ENCODE measurements around the gene FBXO21. TPM values are rescaled to one million over a fixed set of nuclear protein-coding genes. Genes with fewer than 3 reads are reported as not detected.
A peak's percentile ranks its signal among the peaks of the same experiment; 100 is the strongest.
"Not testable (repeated sequence)": the region's sequence is repeated elsewhere in the genome, so short reads cannot be mapped to it uniquely, and the experiment has no call there.

The FBXO21 gene
- total RNA-seq, 1 experiment from 2014 or later, result 60.6 TPM

DNA sequence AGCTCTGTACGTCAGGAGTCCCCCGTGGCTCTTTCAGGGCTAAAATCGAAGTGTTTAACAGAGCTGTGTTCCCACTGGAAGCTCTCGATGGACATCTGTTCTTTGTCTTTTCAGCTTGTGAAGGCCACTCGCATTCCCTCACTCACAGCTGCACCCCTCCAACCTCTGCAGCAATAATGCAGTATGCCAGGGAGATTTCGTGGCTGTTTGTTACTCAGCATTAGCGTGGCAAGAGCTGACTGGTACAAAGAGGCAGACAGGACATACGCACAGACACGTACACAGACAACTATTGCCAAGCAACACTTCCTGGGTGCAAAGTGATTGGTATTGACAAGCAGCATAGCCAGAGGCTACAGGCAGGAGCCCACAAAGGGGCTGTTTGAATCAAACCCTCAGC lies 11.8 kb upstream of the FBXO21 start:
- DNase-seq (ENCODE audit: low read depth), result no peak

DNA sequence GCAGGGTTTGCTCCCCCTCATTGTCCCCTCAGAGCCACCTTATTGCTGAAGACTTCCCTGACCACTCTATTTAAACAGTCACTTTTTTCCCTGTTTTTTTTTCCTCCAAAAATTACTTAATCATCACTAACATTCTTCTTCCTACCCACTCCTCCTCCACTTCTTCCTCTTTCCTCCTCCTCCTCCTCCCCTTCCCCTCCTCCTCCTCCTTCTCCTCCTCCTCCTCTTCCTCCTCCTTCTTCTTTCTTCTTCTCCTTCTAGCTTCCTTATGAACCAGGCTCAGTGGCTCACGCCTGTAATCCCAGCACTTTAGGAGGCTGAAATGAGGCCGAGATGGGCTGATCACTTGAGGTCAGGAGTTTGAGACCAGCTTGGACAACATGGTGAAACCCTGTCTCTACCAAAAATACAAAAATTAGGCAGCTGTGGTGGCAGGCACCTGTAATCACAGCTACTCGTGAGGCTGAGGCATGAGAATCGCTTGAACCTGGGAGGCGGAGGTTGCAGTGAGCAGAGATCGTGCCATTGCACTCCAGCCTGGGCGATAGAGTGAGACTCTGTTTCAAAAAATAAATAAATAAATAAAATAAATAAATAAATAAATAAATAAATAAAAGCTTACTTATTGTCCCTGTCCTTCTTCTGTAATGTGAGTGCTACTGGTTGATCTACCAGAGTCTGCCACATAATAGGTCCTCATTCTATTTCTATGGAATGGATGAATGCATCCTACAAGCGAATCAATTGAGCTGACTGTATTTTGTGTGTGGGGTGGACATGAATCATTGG lies 9.9 kb upstream of the FBXO21 start:
- not testable (repeated sequence) for DNase-seq (ENCODE audit: low read depth)

GRCh38 chr12:117196334-117196733 lies 6.1 kb upstream of the FBXO21 start:
- not testable (repeated sequence) for DNase-seq (ENCODE audit: low read depth)

- DNase-seq (ENCODE audit: low read depth), result peak; percentile 33
These were observed 4.8 kb upstream of the FBXO21 start for GRCh38 chr12:117195027-117195426.

- no peak for DNase-seq (ENCODE audit: low read depth)
These were observed 3.6 kb upstream of the FBXO21 start for GRCh38 chr12:117193903-117194302.

- DNase-seq (ENCODE audit: low read depth), result not testable (repeated sequence)
These were observed 2.3 kb upstream of the FBXO21 start for GRCh38 chr12:117192581-117192980.

DNA sequence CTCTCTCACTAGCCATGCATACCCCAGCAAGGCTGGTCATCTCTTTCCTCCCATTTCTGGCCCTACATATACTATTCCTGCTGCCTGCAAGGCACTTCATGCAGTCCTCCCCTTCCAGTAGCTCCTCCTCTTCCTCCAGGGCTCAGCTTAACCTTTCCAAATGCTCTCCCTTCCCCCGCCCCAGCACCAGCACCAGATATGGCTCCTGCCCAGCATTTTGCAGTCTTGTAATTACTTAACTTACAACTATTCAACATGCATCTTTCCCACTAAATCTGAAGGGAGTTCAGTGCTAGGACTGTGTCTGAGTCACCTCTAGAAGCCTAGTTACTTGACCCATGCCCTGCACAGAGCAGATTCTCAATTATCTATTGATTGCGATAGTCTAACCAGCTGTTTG lies 1.8 kb upstream of the FBXO21 start:
- no peak for DNase-seq (ENCODE audit: low read depth)

DNA sequence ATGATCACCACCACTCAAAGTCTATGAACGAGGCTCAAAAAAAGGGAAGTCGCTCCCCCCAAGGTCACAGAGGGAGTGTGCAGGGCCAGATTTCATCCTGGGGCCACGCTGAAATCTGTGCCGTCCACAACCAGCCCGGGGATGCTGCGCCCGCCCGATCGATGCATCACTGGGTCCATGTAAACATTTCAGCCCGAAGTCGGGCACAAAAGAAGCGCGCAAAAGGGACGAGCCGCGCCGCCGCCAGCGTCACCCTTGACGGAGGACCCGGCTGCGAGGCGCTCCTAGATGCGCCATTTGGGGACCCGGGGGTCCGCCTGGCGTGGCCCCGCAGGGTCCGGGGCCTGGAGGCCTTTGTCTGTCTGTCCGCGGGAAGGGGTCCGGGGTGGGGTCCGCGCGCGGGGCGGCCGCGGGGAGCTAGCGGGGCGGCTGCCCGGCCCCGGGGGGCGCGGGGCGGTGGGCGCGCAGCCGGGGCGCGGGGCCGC lies 503 bp downstream of the FBXO21 start:
- peak; percentile 31 for DNase-seq (ENCODE audit: low read depth)

DNA sequence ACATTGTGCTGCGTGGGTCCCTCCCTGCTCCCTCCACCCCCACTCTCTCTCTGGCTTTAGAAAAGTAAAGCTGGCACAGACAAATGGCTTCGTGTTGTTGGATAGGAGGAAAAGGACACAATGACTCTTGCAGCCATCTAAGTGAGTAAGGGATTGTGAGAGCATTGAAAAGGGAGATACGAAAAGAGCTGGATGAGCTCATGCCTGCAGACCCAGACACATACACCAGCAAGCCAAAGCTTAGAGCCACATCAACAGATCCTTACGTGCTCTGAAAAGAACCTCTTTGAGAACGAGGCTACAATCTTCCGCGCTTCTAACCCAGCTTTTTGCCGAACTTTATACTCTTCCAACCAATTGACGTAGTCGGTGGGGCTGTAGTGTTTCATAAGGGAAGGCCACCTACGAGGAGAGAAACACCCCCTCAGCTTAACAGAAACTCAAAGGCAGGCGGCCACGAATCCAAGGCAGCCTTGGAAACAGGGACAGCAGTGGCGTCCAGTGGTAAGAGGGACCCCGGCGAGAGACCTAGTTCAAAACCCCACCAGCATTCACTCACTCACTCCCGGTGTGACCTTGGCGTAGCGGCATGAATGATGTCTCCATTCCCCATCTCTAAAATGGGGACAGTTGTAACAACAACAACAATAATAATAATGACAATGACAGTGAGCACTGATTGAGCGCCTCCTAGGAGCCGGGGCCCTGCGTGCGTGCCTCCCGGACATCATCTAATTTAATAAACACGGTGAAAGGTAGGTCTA lies 1.1 kb downstream of the FBXO21 start:
- no peak for DNase-seq (ENCODE audit: low read depth)

DNA sequence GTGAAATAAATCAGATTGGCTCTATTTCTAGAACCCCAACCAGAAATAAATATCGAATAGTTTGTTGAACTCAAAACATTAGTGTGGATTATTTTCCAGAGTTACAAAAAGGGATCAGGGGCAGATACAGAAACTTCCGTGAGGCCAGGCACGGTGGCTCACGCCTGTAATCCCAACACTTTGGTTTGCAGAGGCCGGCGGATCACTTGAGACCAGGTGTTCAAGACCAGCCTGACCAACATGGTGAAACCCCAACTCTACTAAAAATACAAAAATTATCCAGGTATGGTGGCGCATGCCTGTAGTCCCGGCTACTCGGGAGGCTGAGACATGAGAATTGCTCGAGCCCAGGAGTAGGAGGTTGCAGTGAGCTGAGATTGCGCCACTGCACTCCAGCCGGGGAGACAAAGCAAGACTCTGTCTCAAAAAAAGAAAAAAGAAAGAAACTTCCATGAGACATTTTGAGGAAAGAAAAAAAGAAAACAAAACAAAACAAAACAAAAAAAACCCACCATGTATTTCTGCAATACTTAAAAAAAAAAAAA lies 2.1 kb downstream of the FBXO21 start:
- DNase-seq (ENCODE audit: low read depth), result no peak

GRCh38 chr12:117187421-117187820 lies 2.8 kb downstream of the FBXO21 start:
- DNase-seq (ENCODE audit: low read depth), result no peak

DNA sequence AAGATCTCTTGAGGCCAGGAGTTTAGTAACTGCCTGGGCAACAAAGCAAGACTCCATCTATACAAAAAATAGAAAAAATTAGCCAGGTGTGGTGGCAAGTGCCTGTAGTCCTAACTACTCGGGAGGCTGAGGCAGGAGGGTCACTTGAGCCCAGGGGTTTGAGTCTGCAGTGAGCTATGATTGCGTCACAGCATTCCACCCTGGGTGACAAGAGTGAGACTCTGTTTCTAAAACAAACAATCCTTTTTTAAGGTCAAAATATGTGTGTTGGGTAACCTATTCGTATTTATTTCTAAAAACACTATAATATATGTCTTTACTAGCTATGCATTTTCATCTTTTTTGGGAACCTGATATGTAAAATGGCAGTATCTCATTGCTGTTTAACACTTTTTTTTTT lies 7.4 kb downstream of the FBXO21 start:
- DNase-seq (ENCODE audit: low read depth), result no peak

- DNase-seq (ENCODE audit: low read depth), result not testable (repeated sequence)
These were observed 8.8 kb downstream of the FBXO21 start for GRCh38 chr12:117181468-117181843.

DNA sequence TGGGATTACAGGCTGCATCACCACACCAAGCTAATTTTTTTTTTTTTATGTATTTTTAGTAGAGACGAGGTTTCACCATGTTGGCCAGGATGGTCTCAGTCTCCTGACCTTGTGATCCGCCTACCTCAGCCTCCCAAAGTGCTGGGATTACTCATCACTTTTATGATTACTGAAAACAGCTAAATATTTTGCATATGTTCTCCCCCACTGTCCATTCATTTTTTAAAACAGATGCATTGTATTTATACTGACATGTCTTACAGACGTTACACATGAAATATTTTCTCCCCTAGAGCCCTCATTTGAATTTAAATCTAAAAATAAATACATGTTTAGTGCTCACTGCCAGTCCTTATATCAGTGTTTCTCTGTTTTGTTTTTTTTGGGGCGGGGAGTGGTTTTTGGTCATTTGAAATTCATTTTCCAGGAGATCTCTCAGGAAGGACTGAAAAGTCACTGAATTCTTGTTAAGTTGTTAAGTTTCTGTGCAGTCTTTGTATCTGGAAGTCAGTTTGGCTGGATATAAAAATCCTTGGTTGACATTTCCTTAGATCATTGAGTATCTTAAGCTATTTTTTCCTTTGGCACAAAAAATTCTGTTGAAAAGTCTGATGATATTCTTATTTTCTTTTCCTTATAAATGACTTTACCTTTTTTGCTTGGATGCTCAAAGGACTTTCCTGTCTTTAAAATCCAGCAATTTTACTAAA lies 9.4 kb downstream of the FBXO21 start:
- no peak for DNase-seq (ENCODE audit: low read depth)

DNA sequence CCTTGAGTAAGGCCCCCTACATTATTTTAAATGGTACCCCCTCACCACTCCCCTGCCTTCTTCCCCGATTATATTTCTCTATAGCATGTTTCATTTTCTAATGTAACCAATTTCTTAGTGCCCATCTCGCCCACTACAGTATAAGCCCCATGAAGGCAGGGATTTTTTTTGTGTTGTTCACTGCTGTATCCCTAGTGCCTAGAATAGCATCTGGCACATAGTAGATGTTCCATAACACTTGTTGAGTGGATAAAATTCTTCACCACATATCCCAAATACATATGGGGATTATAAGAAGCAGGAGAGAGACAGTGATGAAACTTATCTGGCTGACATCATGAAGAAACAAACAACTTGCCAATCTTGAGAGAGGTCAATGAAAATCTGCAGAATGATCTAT lies 11.5 kb downstream of the FBXO21 start:
- DNase-seq (ENCODE audit: low read depth), result no peak

DNA sequence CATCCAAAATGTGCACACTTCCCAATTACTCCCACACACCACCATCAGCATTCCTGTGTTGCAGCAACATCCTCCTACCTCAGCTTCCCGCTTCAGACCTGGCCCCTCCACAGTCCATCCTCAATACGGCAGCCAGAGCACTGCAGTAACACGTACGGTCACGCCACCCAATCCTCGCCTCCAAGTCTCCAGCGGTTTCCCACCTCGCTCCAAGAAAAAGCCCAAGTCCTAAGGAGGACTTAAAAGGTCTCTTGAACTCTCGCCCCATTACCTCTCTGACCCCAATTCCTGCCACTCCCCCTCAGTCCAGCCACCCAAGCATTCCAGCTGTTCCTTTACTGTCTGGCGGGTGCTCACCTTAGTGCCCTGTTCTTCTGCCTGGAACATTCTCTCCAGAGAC lies 12.0 kb downstream of the FBXO21 start:
- DNase-seq (ENCODE audit: low read depth), result no peak

DNA sequence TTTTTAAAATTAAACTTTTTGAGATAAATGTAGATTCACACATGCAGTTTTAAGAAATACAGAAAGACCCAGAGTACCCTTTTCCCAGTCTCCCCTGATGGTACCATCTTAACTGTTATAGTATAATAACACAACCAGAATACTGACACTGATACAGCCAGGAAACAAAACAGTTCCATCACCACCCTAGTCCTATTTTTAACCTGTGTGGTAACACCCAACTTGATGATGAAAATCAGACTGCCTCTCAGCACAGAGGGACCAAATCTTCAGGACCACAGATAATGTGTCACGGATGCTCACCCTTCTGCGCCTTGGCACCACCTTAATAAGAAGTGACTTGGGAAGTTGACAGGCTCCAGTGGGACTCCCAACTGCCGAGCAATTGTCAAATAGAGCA lies 18.1 kb downstream of the FBXO21 start:
- no peak for DNase-seq (ENCODE audit: low read depth)

GRCh38 chr12:117171499-117172162 lies 18.6 kb downstream of the FBXO21 start:
- DNase-seq (ENCODE audit: low read depth), result no peak

GRCh38 chr12:117169548-117169947 lies 20.7 kb downstream of the FBXO21 start:
- DNase-seq (ENCODE audit: low read depth), result no peak

DNA sequence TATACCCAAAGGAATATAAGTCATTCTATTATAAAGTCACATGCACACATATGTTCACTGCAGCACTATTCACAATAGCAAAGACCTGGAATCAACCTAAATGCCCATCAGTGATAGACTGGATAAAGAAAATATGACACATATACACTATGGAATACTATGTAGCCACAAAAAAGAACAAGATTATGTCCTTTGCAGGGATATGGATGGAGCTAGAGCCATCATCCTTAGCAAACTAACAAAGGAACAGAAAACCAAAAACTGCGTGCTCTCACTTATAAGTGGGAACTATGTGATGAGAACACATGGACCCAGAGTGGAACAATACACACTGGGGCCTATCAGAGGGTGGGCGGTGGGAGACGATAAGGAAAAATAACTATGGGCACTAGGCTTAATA lies 21.3 kb downstream of the FBXO21 start:
- no peak for DNase-seq (ENCODE audit: low read depth)

- DNase-seq (ENCODE audit: low read depth), result no peak
These were observed 22.5 kb downstream of the FBXO21 start for GRCh38 chr12:117167769-117168168.

All from HT1080 (cell line).